22Rv1 (cell line): ENCODE data around the gene NTN4.

Experiments
- H3K27ac ChIP-seq: fragments of 450-650 bp; 2 replicates; pipeline ENCODE4 v1.5.1; 2017
- CTCF ChIP-seq: fragments of 450-650 bp; IDR thresholded peaks from 2 replicates; pipeline ENCODE4 v1.5.1; 2017; ENCODE audit warnings: mild to moderate bottlenecking
- ZFX ChIP-seq: fragments of 450-650 bp; IDR thresholded peaks from 2 replicates; pipeline ENCODE4 v1.6.1; 2017; ENCODE audit warnings: antibody characterized with exemption, borderline replicate concordance

Gene NTN4

GRCh38 chr12:95653771-95654546 lies 136.6 kb downstream of the NTN4 start:
- no peak overlapping the region for H3K27ac ChIP-seq
- TF ChIP-seq ZFX (no peak), CTCF (no peak)

- TF ChIP-seq CTCF (no peak), ZFX (no peak)
Observed at GRCh38 chr12:95651681-95652080, 138.9 kb downstream of the NTN4 start.

GRCh38 chr12:95648990-95649791 lies 141.4 kb downstream of the NTN4 start:
- no peak overlapping the region for H3K27ac ChIP-seq
- TF ChIP-seq CTCF (no peak), ZFX (no peak)

More at GRCh38 chr12:95651681-95652080, 138.9 kb downstream of the NTN4 start:
- no peak overlapping the region for H3K27ac ChIP-seq

GRCh38 chr12:95646781-95647190 lies 143.8 kb downstream of the NTN4 start:
- no peak for TF ChIP-seq CTCF
- no peak for TF ChIP-seq ZFX
- no peak overlapping the region for H3K27ac ChIP-seq

- no peak for TF ChIP-seq ZFX
- no peak for TF ChIP-seq CTCF
Observed at GRCh38 chr12:95643256-95643655, 147.3 kb downstream of the NTN4 start.

GRCh38 chr12:95642583-95642982 lies 148.0 kb downstream of the NTN4 start:
- H3K27ac ChIP-seq, result no peak overlapping the region
- TF ChIP-seq CTCF (no peak), ZFX (no peak)

More at GRCh38 chr12:95643256-95643655, 147.3 kb downstream of the NTN4 start:
- H3K27ac ChIP-seq, result no peak overlapping the region
